Mesendoderm (in vitro differentiated cells): ENCODE measurements around the gene GJA9. TPM values are rescaled to one million over a fixed set of nuclear protein-coding genes. Genes with fewer than 3 reads are reported as not detected.

Source experiments
- DNase-seq: peaks from one replicate; pipeline ENCODE4 v3.0.0; 2013
- H2AK5ac ChIP-seq: 2 replicates; pipeline ENCODE4 v1.6.1; 2013; ENCODE audit warnings: low read length, inconsistent platforms
- H2BK120ac ChIP-seq: 2 replicates; pipeline ENCODE4 v1.6.1; 2013; ENCODE audit warnings: low read depth, mild to moderate bottlenecking, low read length, moderate library complexity, mixed read lengths
- H2BK15ac ChIP-seq: replicated peaks from 2 replicates; pipeline ENCODE4 v1.6.1; 2013; ENCODE audit warnings: low read depth, mild to moderate bottlenecking, moderate library complexity
- H2BK5ac ChIP-seq: 2 replicates; pipeline ENCODE4 v1.6.1; 2013; ENCODE audit warnings: low read length, inconsistent platforms
- H3K18ac ChIP-seq: 2 replicates; pipeline ENCODE4 v1.6.1; 2013; ENCODE audit warnings: mild to moderate bottlenecking, low read length, mixed read lengths
- H3K23ac ChIP-seq: one replicate; pipeline ENCODE4 v1.6.1; 2013; ENCODE audit warnings: low read length
- H3K27ac ChIP-seq: 2 replicates; pipeline ENCODE4 v1.5.1; 2013; ENCODE audit warnings: low read depth, mild to moderate bottlenecking, inconsistent platforms, low read length, moderate library complexity
- H3K27me3 ChIP-seq: 2 replicates; pipeline ENCODE4 v1.6.1; 2013; ENCODE audit warnings: low read length, control low read depth, mild to moderate bottlenecking, inconsistent platforms; ENCODE audit not compliant: insufficient read depth, poor library complexity
- H3K36me3 ChIP-seq: 2 replicates; pipeline ENCODE4 v1.6.1; 2013; ENCODE audit warnings: low read length, inconsistent platforms; ENCODE audit not compliant: control insufficient read depth, insufficient read depth
- H3K4ac ChIP-seq: one replicate; pipeline ENCODE4 v1.6.1; 2013; ENCODE audit warnings: low read depth, mild to moderate bottlenecking, low read length, moderate library complexity
- H3K4me1 ChIP-seq: 2 replicates; pipeline ENCODE4 v1.6.1; 2013; ENCODE audit warnings: low read depth, low read length, inconsistent platforms; ENCODE audit not compliant: control insufficient read depth
- H3K4me2 ChIP-seq: 2 replicates; pipeline ENCODE4 v1.6.1; 2013; ENCODE audit warnings: low read length
- H3K4me3 ChIP-seq: 2 replicates; pipeline ENCODE4 v1.5.1; 2013; ENCODE audit warnings: mild to moderate bottlenecking, low read length
- H3K56ac ChIP-seq: one replicate; pipeline ENCODE4 v1.6.1; 2013; ENCODE audit warnings: low read length
- H3K79me1 ChIP-seq: 2 replicates; pipeline ENCODE4 v1.6.1; 2013; ENCODE audit warnings: low read length, inconsistent platforms
- H3K79me2 ChIP-seq: 2 replicates; pipeline ENCODE4 v1.6.1; 2013; ENCODE audit warnings: mild to moderate bottlenecking, low read length; ENCODE audit not compliant: control insufficient read depth, insufficient read depth
- H3K9ac ChIP-seq: 2 replicates; pipeline ENCODE4 v1.6.1; 2013; ENCODE audit warnings: low read length, inconsistent platforms
- H4K5ac ChIP-seq: one replicate; pipeline ENCODE4 v1.6.1; 2013; ENCODE audit warnings: low read length
- H4K8ac ChIP-seq: one replicate; pipeline ENCODE4 v1.6.1; 2013; ENCODE audit warnings: low read depth, mild to moderate bottlenecking, control low read depth, low read length, moderate library complexity
- WGBS: extraction: QIAGEN DNeasy Blood & Tissue Kit; methylation state at CpG from one replicate; pipeline ENCODE4 v1.1.7; 2013; ENCODE audit warnings: low lambda C conversion rate, missing lambda C conversion rate; ENCODE audit not compliant: insufficient coverage; ENCODE audit errors: extremely low coverage; 5-methylcytosine and 5-hydroxymethylcytosine counted together
- small RNA-seq: library from polyadenylated mRNA; stranded (forward); fragments of <200 nt; extraction: miRNeasy Mini kit (QIAGEN cat#:217004); gene quantifications from one replicate; pipeline ENCODE3, GENCODE V24; 2013; ENCODE audit not compliant: insufficient read depth

GJA9 gene

GRCh38 chr1:38829368-38829767, 52.0 kb downstream of the GJA9 start:
- Histone ChIP-seq H3K18ac (no peak overlapping the region), H4K5ac (no peak overlapping the region), H3K27me3 (no peaks in the 10 kb centered on the region), H3K79me2 (no peaks in the 10 kb centered on the region), H4K8ac (no peak overlapping the region), H3K4ac (no peak overlapping the region), H3K79me1 (no peaks in the 10 kb centered on the region), H2BK120ac (no peak overlapping the region), H3K9ac (no peak overlapping the region), H2BK5ac (no peak overlapping the region), H3K4me3 (no peak overlapping the region), H3K4me2 (no peak overlapping the region), H3K4me1 (no peaks in the 10 kb centered on the region), H3K56ac (no peak overlapping the region), H3K36me3 (no peaks in the 10 kb centered on the region), H3K23ac (no peak overlapping the region), H2BK15ac (no peak overlapping the region), H3K27ac (no peak overlapping the region), H2AK5ac (no peak overlapping the region)
- no CpG with 5 or more reads among the region's 1 CpG for WGBS
- no peak for DNase-seq

- H3K56ac ChIP-seq, result no peak overlapping the region
- no peaks in the 10 kb centered on the region for H3K27me3 ChIP-seq
- H4K5ac ChIP-seq, result no peak overlapping the region
- no peak overlapping the region for H3K4me3 ChIP-seq
- no peak overlapping the region for H3K9ac ChIP-seq
- H2BK15ac ChIP-seq, result no peak overlapping the region
- H2BK5ac ChIP-seq, result no peak overlapping the region
- H3K23ac ChIP-seq, result no peak overlapping the region
- no peak for DNase-seq
- no peaks in the 10 kb centered on the region for H3K36me3 ChIP-seq
- WGBS, result no CpG with 5 or more reads among the region's 2 CpGs
- no peak overlapping the region for H3K18ac ChIP-seq
- H2BK120ac ChIP-seq, result no peak overlapping the region
- no peak overlapping the region for H3K27ac ChIP-seq
- H3K4me1 ChIP-seq, result no peaks in the 10 kb centered on the region
- no peak overlapping the region for H3K4me2 ChIP-seq
- H3K79me1 ChIP-seq, result no peaks in the 10 kb centered on the region
- no peak overlapping the region for H4K8ac ChIP-seq
- H3K79me2 ChIP-seq, result no peaks in the 10 kb centered on the region
- H2AK5ac ChIP-seq, result no peak overlapping the region
- no peak overlapping the region for H3K4ac ChIP-seq
These were observed 54.1 kb downstream of the GJA9 start for GRCh38 chr1:38827318-38827717.

DNA sequence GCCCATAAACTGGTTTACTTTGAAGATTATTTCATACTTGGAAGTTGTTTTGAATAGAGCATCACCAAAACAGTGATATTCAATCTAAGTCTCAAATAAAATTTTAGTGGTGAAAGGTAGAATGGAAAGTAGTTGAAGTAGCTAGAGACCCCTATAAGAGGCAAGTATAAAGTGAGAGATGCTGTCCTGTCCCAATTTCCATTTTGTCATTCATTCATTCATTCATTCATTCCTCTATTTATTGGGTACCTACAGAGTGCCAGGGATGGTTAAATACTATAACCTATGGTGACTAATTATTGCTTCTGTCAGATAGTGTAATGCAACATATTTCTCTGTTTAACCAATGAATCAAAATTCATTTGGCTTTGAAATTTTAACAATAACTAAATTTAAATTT, 54.5 kb downstream of the GJA9 start:
- H3K9ac ChIP-seq, result no peak overlapping the region
- H3K27ac ChIP-seq, result no peak overlapping the region
- no peaks in the 10 kb centered on the region for H3K79me2 ChIP-seq
- H3K18ac ChIP-seq, result no peak overlapping the region
- H3K27me3 ChIP-seq, result no peaks in the 10 kb centered on the region
- H3K36me3 ChIP-seq, result no peaks in the 10 kb centered on the region
- no peak overlapping the region for H3K23ac ChIP-seq
- H3K4ac ChIP-seq, result no peak overlapping the region
- H2AK5ac ChIP-seq, result no peak overlapping the region
- DNase-seq, result no peak
- H3K4me1 ChIP-seq, result no peaks in the 10 kb centered on the region
- H2BK15ac ChIP-seq, result no peak overlapping the region
- H3K4me2 ChIP-seq, result no peak overlapping the region
- no peak overlapping the region for H3K4me3 ChIP-seq
- no peak overlapping the region for H4K5ac ChIP-seq
- H3K56ac ChIP-seq, result no peak overlapping the region
- no peaks in the 10 kb centered on the region for H3K79me1 ChIP-seq
- H2BK5ac ChIP-seq, result no peak overlapping the region
- no peak overlapping the region for H2BK120ac ChIP-seq
- no peak overlapping the region for H4K8ac ChIP-seq

- no peak overlapping the region for H2BK15ac ChIP-seq
- H3K18ac ChIP-seq, result no peak overlapping the region
- no peak overlapping the region for H3K56ac ChIP-seq
- no peak overlapping the region for H3K4ac ChIP-seq
- WGBS, result no CpG with 5 or more reads among the region's 3 CpGs
- H3K27ac ChIP-seq, result no peak overlapping the region
- H4K5ac ChIP-seq, result no peak overlapping the region
- H3K79me2 ChIP-seq, result no peaks in the 10 kb centered on the region
- no peaks in the 10 kb centered on the region for H3K4me1 ChIP-seq
- no peak overlapping the region for H4K8ac ChIP-seq
- no peak overlapping the region for H3K4me3 ChIP-seq
- no peak overlapping the region for H2BK5ac ChIP-seq
- no peak overlapping the region for H2BK120ac ChIP-seq
- DNase-seq, result no peak
- no peak overlapping the region for H3K23ac ChIP-seq
- no peak overlapping the region for H3K9ac ChIP-seq
- no peaks in the 10 kb centered on the region for H3K27me3 ChIP-seq
- H2AK5ac ChIP-seq, result no peak overlapping the region
- H3K4me2 ChIP-seq, result no peak overlapping the region
- no peaks in the 10 kb centered on the region for H3K79me1 ChIP-seq
- H3K36me3 ChIP-seq, result no peaks in the 10 kb centered on the region
These were observed 55.1 kb downstream of the GJA9 start for GRCh38 chr1:38826262-38826661.

Small RNA genes within 50 kb of the gene (small RNA-seq; reads per million reads assigned to genes)
- gene GJA9-MYCBP (not detected), gene RNU6-605P (not detected)
